Erythroblast (primary cell): ENCODE results near the gene FBXO38.

Experiments
- DNase-seq, 2 experiments: peaks; one replicate each; lab custom pipeline; 2025; lab: John Stamatoyannopoulos, UW
- GATA1 ChIP-seq: IDR thresholded peaks from 2 replicates; pipeline ENCODE4 v1.6.1; 2011; ENCODE audit warnings: low read depth, mild to moderate bottlenecking, control low read depth, low read length, moderate library complexity
- POLR2A ChIP-seq: IDR thresholded peaks from 2 replicates; pipeline ENCODE4 v1.6.1; 2011; ENCODE audit warnings: mild to moderate bottlenecking, low read length

The FBXO38 gene

DNA sequence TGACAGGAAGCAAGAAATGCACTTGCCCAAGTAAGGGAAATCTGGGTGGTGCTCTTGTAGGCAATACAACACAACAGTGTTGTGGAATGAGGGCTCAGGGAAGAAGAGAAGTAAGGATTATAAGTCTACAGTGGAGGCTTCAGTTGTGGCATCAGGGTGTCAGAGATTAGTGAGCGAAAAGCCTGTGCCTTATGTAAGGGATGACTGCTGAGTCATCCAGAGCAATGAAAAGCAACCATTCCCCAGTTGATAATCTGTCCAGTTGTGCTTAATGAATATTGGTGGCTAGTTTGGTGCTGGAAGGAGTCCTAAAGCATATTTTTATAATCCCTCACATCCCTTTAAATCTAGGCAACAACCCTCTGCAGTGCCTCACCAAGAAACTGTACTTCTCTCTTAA is 42.0 kb downstream of the FBXO38 start:
- TF ChIP-seq GATA1 (no peak), POLR2A (no peak)
- DNase-seq = peak; percentile 64 to 76

DNA sequence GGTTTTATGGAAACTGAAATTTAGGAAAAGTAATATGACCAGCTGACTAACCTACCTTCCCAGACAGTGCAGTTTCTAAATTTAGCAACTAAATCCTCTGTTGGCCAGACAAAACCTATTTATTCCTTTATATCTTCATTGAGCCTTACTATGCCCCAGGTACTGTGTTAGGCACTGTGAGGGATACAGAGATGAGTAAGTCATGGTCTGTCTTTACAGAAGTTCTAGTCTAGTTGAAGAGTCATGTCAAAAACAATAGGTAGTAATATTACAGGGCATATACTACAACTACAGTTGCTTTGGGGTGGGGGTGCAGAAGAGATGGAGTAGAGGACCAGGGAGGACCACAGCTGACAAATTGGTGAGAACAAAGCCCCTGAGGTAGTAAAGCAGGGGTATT is 42.8 kb downstream of the FBXO38 start:
- TF ChIP-seq GATA1 (no peak), POLR2A (no peak)

DNA sequence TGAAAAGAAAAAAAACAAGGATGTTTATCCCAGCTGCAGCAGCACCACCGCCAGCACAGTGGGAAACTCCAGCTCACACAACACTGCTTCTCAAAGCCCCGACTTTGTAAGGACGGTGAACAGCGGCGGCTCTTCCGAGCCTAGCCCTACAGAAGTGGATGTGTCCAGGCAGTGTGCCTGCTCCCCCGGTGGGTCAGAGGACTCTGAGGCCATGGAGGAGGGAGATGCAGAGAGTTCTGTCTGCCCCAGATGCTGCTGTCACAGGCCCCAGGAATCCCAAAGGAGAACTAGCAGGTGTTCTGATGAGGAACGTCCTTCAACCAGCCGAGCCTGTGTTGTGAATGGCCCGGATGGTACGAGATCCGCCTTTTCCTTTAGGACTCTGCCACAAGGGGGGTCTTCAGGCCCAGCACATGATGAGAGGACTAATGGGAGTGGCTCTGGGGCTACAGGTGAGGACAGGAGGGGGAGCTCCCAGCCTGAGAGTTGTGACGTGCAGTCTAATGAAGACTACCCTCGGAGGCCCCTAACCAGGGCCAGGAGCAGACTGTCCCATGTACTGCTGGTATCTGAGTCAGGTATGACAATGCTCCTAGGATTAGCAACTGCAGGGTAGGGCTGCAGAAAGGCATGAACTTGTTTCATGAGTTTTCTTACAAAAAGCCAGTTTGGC is 43.7 kb downstream of the FBXO38 start:
- no peak for DNase-seq
- TF ChIP-seq GATA1 = no peak
- TF ChIP-seq POLR2A = no peak

More for the DNA sequence above, 42.8 kb downstream of the FBXO38 start:
- DNase-seq = no peak

DNA sequence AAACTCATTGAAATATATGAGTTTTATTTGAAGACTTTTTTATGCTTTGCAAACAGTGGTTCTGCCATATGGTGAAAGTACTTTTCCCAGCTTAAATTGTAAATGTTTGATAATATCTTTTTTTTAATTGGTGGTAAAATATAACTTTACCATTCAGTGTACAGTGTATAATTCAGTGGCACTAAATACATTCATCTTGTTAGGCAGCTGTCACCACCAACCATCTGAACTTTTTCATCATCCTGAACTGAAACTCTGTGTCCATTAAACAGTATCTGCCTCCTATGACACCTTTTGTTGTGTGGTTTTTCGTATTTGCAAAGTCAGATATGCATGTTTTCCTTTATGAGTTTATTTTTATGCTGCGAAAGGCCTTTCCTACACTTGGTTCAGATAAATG is 45.1 kb downstream of the FBXO38 start:
- no peak for DNase-seq
- TF ChIP-seq GATA1 (no peak), POLR2A (no peak)

DNA sequence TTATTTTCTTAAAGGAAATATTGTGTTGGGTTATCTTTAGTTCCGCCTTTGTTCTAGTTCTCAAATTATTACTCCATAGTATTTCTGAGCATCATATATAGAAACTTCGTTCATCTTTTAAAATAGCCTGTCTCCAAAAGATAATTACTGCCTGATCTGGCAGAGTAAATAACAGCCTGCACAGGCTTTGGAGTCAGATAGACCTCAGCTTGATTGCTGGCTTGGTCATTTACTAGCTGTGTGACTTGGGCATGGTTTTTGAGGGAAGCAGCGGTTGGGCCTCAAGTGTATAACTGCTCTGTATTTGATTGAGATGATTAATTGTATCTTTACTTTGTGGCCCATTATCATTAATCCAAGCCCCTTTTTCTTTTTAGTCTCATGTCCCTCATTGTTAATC is 50.1 kb downstream of the FBXO38 start:
- DNase-seq = no peak
- TF ChIP-seq GATA1 = no peak
- no peak for TF ChIP-seq POLR2A

DNA sequence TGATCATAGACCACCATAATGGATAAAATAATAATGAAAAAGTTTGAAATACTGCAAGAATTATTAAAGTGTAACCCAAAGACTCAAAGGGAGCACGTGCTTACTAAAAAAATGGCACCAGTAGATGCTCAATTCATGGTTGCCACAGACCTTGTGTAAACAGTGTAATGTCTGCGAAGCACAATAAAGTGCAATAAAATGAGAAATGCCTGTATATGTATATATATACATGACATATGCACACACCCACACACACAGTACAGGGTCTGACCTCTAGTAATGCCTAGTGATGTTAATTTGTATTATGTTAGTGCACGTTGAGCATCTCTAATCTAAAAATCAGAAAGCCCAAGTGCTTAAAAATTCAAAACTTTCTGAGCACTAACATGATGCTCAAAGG is 52.3 kb downstream of the FBXO38 start:
- TF ChIP-seq POLR2A = no peak
- TF ChIP-seq GATA1 = no peak

DNA sequence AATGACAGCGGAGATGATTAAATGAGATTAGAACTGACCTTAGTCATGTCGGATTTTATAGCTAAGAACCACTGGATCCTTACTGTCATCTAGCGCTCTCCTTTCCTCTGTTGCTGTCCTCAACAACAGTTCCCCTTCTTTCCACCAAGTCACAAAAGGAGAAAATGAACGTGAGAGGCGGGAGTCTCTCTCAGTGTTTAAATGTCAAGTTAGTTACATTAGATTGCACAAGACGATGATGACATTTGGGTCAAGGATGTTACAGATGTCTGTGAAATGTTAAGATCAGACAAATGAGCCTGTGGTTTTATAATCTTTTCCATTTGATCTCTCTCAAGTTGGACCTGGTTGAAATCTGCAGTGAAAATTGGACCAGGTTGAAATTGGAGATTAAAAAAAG is 53.5 kb downstream of the FBXO38 start:
- TF ChIP-seq GATA1 (no peak), POLR2A (no peak)
- peak; percentile 10 to 65 for DNase-seq

More for the DNA sequence above, 52.3 kb downstream of the FBXO38 start:
- DNase-seq = no peak

DNA sequence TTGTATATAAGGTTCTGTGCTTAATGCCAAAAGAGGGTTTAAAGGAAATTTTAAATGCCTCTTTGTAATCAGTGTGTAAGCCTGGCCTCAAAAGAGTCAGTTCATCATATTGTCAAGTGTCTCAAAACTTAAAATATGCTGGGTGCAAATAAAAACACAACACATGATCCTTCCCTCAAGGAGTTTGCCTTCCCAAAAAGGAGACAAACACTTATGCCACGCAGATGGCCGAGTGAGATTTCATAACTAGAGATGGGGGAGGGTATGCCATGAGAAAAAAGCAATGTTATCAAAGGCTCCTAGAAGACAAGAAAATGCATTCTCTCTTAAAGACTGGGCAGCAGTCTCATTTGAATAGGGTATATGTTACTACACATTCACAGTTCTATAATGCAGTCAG is 55.2 kb downstream of the FBXO38 start:
- TF ChIP-seq GATA1 (no peak), POLR2A (no peak)
- no peak for DNase-seq

DNA sequence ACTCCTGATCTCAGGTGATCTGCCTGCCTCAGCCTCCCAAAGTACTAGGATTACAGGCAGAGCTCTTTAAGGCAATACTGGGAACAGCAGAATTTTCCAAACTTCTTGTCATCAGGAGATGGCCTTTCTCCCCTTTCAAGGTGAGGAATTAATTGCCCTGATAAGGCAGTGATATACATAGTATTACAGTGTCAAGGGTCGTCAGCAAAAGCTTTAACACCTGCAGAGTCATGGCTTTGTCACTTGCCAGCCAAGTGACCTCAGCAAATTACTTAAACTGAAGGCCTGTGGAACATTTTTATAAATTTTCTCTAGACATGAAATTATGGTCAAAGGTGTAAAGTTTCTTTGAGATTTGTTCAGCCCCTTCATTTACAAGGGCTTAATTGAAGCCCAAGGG is 59.5 kb downstream of the FBXO38 start:
- TF ChIP-seq POLR2A = no peak
- TF ChIP-seq GATA1 = no peak

DNA sequence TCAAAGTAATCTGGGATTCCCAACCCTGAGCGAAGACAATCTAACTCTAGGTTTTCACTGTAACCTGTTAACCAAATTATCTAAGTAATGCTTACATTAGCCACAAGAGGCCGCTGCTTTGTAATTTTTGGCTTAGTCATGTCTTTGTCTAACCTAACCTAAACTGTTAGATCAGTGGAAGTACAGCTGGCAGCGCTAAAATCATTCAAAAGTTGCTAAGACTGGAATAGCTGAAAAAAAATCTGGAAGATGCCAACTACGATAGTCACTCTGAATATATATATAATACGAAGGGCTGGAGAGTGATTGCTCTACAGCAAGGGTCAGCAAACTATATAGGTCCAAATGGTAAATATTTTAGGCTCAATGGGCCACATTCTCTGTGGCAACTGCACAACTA is 60.2 kb downstream of the FBXO38 start:
- TF ChIP-seq POLR2A = no peak
- no peak for TF ChIP-seq GATA1
- peak; percentile 58 to 77 for DNase-seq

More for the DNA sequence above, 59.5 kb downstream of the FBXO38 start:
- DNase-seq = peak in 1 of 2 experiments; percentile 14

DNA sequence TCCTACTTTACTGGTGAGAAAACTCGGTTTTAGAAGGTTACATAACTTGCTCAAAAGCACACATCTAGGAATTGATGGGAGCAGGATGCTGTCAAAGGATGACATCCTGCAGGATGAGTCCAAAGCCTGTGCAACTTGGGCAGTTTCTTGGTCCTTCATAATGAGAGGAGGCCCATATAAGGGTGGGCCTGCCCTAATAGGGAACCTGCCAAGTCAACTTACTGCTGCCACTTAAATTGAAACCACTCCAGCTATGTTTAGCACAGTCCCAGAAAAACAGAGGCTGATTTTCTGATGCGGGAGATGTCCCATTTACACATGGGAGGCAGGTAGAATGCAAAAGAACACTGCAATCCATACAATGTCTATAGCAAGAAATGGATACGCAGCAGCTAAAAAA is 61.8 kb downstream of the FBXO38 start:
- no peak for DNase-seq
- TF ChIP-seq GATA1 (no peak), POLR2A (no peak)

DNA sequence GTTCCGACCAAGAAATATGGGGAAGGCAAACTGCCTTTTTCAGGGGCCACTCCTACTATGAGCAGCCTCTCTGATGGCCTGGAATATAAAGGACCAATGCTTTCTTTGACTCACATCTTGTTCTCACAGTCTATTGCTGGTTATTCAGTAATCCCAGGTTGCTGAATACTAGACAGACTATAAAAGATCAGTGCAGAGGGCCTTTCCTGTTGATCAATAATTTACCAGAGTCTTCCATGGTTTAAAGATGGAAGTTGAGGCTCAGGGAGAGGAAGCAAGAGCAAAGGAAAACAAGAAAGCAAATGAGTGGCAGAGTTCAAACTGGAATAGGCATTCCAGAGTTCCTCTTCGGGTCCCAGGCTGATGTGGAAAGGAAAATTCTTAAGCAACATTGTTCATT is 62.9 kb downstream of the FBXO38 start:
- TF ChIP-seq GATA1 (no peak), POLR2A (no peak)
- DNase-seq = no peak

DNA sequence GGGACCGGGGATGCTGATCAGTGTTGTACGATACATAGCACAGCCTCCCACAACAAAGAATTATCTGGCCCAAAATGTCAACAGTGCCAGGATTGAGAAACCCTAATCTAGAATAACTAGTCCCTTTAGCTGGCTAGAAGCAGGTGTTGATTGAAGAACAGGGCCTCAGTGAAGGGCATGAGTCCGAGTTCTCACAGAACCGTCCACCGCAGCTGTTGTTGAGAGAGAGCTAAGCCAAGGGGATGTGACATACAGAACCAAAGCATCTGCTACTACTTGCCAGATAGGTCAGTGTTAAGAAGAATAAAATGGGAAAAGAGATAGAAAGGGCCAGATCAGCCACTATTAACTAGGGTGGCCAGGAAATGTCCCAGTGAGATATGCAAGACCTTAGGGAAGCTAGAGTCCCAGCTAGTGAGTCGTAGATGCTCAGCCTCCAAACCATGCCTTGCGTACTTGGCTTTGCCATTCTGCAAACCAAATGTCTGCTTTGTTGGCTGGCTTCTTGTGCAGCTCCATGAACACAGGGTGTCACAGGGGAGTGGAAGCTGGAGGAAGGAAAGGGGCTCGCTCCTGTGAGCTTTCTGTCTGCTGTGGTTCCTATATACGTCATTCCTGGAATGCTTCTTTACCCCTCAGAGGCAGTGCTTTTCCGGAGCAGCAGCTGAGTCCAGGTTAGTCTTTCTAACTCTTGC is 68.9 kb downstream of the FBXO38 start:
- DNase-seq = no peak
- no peak for TF ChIP-seq POLR2A
- TF ChIP-seq GATA1 = no peak

DNA sequence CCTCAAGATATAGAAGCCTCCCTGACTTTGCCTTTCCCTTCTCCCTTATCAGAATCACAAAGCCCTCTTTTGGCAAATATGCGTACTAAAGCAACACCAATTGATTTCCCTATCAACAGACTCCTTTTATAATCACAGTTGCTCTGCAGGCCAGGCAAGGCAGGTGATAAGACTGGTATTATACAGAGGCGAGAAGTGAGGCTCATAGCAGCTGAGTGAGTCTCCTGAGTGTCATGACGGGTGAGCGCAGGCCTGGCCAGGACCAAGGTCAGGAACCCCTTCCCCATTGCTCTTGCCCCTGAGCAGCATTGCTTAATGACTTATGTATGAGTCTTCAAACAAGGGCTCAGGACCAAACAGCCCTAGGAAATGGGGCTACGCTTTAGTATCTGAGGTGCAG is 70.8 kb downstream of the FBXO38 start:
- TF ChIP-seq POLR2A = no peak
- no peak for TF ChIP-seq GATA1

More for the DNA sequence above, 70.8 kb downstream of the FBXO38 start:
- no peak for DNase-seq
